T-helper 1 cell treated with Interleukin-12 subunit alpha and Interleukin-12 subunit beta and Interleukin-4 antibody, amounts not matched to agents 30 ng/mL and 1 ng/mL, for 36 hours (primary cell): ENCODE measurements around the gene HARBI1. TPM values are rescaled to one million over a fixed set of nuclear protein-coding genes. Genes with fewer than 3 reads are reported as not detected.

ENCODE experiments used
- intact Hi-C: fragments of 100-400 bp; cut with micrococcal nuclease; formaldehyde crosslinking; loops from one replicate; pipeline ENCODE4 v1.15.1; 2024
- total RNA-seq: library from RNA; stranded (reverse); gene quantifications from 2 replicates; pipeline ENCODE4 v1.2.3, GENCODE V29; 2022

Gene HARBI1
- total RNA-seq, 1 donor from 2014 or later: 6.5 TPM

DNA sequence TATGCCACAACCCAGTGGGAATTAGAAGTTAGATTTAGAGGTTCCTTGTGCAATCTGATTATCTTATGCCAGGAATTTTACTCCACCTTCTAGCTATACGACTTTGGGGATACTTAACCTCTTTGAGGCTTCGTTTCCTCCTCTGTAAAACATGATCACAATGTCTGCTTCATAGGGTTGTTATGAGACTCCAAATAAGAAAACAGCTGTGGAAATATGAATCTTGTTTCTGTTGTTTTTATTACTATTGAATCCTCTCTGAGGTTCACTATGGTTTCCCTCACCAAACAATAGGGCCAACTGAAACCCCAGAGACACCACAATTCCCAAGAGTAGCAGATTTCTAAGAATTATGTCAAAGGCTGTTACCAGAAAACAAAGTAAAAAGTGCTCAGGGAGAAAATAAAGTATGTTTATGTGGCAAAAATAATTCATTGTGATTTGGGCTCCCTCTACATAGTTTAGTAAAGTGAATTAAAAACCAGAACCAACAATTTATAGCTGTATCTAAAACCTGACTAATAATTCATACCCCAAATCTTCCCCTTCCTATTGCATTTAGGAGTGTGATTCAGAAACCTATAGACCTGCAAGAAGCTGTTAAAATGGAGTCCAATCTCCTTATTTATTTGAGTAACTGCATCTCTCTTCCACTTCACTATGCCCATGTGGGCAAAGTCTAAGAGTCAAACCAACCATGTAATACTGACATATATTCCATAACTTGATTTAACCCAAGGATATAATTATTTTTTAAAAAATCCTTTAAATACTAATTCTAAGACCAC, 61.6 kb downstream of the HARBI1 start:
- intact Hi-C loops: loop anchor here (1.0 kb wide), 1 partner anchor 62 kb away; the partner anchor contains the start of genes ATG13 and HARBI1

DNA sequence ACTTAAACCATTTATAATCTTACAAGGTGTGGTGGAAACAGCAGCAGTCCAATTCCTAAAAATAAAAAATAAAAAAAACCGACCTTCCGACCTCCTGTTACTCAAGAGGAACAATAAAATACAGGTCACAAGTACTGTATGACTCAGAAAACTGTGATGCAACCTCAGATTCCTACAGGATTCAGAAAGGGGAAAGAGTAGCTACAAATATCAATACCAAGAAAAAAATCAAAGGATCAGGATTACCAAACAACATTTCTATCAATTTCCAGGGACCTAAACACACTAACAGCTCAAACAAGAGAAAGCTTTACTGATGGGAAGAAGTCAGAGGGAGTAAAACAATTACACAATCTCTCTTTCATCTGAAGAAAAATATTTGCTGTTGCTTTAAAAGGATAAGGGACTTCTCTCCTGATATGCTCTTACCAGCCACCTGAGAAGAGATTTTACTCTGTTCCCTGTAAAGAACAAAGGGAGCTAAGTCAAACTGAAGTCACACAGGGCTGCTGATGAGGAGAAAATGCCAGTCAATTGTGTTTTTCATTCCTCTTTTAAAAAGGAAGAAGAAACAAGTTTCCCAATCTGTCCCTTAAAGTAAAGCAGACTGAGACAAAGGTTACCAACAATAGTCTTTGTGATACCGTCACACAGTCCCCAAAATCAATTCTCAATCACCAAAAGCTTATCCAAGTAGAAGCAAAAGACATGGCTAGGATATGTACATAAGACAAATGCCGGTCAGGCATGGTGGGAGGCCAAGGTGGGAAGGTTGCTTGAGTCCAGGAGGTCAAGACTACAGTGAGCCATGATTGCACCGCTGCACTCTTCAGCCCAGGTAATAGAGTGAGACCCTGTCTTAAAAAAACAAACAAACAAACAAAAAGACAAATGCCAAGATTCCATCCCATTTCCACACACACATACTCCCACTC, 62.5 kb downstream of the HARBI1 start:
- intact Hi-C loops: loop anchor here (1.0 kb wide), 1 partner anchor 63 kb away; the partner anchor contains the start of genes ATG13 and HARBI1

DNA sequence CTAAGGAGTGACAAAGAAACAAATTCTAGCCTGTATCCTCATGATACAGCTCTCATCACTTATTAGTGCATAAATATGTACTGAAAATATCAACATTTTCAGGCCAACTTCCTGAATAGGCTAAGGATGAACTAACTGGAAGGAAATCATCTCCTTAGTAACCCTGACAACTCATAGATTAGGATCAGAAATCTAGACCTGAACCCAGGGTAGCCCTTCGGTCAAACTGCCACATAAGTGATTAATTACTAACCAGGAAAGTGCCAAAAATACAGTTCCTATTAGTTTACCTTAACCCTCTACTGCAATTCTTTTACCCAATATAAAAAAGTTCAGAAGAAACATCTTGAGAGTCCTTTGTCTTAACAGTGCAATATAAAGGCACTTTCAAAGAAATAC, 63.2 kb downstream of the HARBI1 start:
- intact Hi-C loops: no loop called here

Other genes with a start within 250 kb of the HARBI1 start
- 5.2 and 6.5 TPM in 2 replicates for gene MDK, start 235.6 kb downstream of the HARBI1 start, total RNA-seq
- 1.1 and 1.3 TPM in 2 replicates for gene CHRM4, start 225.5 kb downstream of the HARBI1 start, total RNA-seq
- gene AMBRA1, start 23.2 kb downstream of the HARBI1 start, total RNA-seq: 41.1 and 44.1 TPM in 2 replicates
- gene ATG13, start 326 bp upstream of the HARBI1 start, total RNA-seq: 84.7 and 86.6 TPM in 2 replicates
- 81.6 and 82.6 TPM in 2 replicates for gene ARHGAP1, start 83.4 kb upstream of the HARBI1 start, total RNA-seq
- 13.9 and 16.1 TPM in 2 replicates for gene ZNF408, start 83.8 kb upstream of the HARBI1 start, total RNA-seq
- gene F2, start 102.0 kb upstream of the HARBI1 start, total RNA-seq: 0.71 TPM in 1 of 2 replicates, not detected in the other
- 124 and 130 TPM in 2 replicates for gene CKAP5, start 229.1 kb upstream of the HARBI1 start, total RNA-seq